IPS DF 4.7 (cell line): ENCODE data around the gene HDHD5.

Experiments used
- DNase-seq: peaks from one replicate; pipeline ENCODE4 v3.0.0-alpha.2; 2013; ENCODE audit warnings: low spot score; ENCODE audit errors: extremely low read depth

The HDHD5 gene

GRCh38 chr22:17106161-17106784 lies 52.8 kb downstream of the HDHD5 start:
- DNase-seq = no peak

DNA sequence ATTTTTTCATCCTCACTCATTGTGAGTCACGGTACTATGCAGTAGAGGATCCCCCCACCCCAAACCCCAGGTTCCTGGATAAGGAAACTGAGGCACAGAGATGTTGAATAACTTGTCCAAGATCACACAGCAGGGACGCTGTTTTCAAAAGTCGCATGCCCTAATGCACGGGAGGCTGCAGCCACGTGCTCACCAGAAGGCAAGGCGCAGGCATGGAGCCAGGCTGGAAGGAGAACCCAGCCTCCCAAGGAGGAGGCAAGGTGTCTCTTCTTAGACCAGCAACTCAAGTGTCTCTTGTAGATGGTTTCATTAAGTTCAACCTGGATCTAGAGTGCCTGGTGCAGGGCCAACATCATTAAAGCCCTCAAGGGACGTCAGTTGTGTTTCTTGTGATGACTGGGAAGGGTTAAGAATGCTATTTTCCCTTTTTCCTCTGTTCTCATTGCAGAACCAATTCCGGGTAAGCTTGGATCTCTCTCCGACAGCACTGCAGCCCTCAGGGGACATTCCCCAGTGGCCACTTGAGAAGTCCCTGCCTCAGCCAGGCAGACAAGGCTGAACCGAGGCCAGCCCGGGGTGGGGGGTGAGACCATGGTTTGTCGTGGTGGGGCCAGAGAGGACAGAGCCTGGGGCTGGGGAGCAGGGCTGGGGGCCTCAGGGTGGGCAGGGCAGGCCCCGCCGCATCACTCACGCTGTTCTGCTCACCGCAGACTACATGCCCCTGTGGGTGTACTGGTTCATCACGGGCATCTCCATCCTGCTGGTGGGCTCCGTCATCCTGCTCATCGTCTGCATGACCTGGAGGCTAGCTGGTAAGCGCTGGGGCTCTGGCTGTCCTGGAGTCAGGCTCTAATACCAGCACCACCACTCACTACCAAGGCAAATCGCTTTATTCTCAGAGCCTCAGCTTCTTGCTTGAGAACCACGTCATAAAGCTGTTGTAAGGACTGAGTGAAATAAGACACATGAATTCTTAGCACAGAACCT lies 53.6 kb downstream of the HDHD5 start:
- DNase-seq = no peak

GRCh38 chr22:17104336-17104935 lies 54.6 kb downstream of the HDHD5 start:
- no peak for DNase-seq

DNA sequence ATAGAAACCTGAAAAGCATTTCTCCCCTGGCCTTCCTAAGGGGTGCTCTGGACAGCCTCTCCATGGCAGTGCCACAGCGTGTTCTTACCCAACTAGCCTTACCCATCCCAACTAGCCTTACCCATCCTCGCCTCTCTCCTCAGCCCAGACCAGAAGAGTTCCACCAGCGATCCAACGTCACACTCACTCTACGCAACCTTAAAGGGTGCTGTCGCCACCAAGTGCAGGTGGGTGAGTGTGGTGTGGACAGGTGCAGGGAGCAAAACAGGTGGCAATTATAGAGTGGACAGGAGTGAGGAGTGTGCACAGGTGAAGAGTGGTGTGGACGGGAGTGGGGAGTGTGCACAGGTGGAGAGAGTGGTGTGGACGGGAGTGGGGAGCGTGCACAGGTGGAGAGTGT lies 55.7 kb downstream of the HDHD5 start:
- no peak for DNase-seq

DNA sequence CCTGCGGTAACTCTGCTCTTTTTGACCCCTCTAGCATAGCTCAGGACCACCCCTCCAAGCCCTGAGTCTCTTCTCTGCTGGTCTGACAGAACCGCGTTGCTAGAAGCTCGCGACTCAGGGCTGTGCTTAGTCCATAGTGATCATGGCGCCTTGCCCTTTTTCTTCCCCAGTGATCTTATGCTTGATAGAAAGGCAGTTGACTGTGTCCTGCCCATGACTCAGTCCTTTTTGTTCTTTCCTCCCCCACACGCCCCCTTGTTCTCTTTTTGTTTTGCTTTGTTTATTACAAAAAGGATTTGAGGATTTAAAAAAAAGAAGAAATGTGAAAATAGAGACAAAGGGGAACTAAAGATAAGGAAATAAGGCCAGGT lies 56.8 kb downstream of the HDHD5 start:
- no peak for DNase-seq

- DNase-seq = no peak
Measured at GRCh38 chr22:17101475-17102296, 57.4 kb downstream of the HDHD5 start.

DNA sequence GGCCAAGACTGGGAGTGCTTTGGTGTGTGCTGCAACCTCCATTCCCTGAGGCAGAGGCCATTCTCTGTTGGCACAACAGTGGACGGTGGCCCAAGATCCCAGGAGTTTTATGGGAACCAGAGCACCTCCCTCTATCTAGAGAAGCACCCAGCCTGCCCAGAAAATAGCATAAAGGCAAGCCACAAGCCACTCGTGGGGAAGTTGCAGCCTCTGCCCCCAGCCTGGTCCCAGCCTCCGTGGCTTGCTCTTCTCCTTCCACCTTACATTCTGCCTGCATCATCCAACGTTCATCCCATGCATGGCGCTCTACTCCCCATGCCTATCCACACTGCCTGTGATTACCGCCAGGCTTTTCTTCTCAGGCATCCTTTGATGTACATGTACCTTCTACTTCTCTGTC lies 58.5 kb downstream of the HDHD5 start:
- DNase-seq = no peak

GRCh38 chr22:17098379-17098819 lies 60.7 kb downstream of the HDHD5 start:
- DNase-seq = no peak

GRCh38 chr22:17097701-17098100 lies 61.4 kb downstream of the HDHD5 start:
- no peak for DNase-seq

- DNase-seq = no peak
Measured at GRCh38 chr22:17097062-17097461, 62.0 kb downstream of the HDHD5 start.

GRCh38 chr22:17096071-17096470 lies 63.0 kb downstream of the HDHD5 start:
- no peak for DNase-seq

GRCh38 chr22:17095538-17095937 lies 63.5 kb downstream of the HDHD5 start:
- no peak for DNase-seq

DNA sequence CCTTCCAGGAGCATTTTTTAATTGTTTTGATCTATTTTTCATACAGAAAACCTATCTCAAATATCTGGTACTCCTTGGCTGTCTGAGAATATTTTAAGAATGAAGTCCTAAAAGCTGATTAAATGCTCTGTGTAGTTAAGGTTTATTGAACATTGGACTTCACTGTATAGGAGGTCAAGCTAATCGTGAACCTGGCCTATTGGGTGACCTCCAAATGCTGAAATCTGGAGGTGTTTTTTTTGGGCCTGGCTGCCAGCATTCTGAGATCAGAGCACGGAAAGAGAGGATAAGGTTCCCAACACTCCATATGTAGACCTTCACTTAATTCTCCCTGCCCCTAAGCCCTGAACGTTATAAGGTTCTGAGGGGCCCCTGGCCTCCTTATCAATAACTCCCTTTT lies 66.0 kb downstream of the HDHD5 start:
- DNase-seq = no peak

GRCh38 chr22:17091851-17092250 lies 67.2 kb downstream of the HDHD5 start:
- no peak for DNase-seq

DNA sequence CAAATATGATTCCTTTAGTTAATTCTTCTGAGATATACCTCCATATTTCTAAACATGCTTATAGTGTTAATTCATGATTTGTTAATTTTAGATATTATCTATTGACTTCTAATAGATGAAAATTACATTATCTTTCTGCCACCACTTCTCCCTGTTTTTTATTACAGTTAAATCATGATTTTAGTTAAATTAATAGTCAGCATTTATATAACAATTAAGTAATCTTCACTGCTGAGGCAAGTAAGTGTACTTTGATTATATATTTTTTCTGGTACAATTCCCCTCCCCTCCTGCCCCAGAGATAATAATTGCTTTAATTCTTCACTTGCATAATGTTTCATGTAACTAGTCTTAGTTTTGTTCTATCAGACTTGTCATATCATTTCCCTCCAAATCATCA lies 68.5 kb downstream of the HDHD5 start:
- DNase-seq = no peak
